Measurements from ENCODE around the gene FOXO4.
"Not testable (repeated sequence)": the region's sequence is repeated elsewhere in the genome, so short reads cannot be mapped to it uniquely, and the experiment has no call there.

The FOXO4 gene, protein sequence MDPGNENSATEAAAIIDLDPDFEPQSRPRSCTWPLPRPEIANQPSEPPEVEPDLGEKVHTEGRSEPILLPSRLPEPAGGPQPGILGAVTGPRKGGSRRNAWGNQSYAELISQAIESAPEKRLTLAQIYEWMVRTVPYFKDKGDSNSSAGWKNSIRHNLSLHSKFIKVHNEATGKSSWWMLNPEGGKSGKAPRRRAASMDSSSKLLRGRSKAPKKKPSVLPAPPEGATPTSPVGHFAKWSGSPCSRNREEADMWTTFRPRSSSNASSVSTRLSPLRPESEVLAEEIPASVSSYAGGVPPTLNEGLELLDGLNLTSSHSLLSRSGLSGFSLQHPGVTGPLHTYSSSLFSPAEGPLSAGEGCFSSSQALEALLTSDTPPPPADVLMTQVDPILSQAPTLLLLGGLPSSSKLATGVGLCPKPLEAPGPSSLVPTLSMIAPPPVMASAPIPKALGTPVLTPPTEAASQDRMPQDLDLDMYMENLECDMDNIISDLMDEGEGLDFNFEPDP

GRCh38 chrX:71095555-71095980 lies at the start of gene FOXO4:
Gene FOXO4 (plus strand): TSS chrX:71095851. CDS start chrX:71096529, 678 bp downstream.
- peak; percentile 94 for DNase-seq (ENCODE audit: low spot score)

- not testable (repeated sequence) for DNase-seq (ENCODE audit: low spot score)
Measured at GRCh38 chrX:71047891-71048290, 47.8 kb upstream of the FOXO4 start.

GRCh38 chrX:71052721-71053120 lies 42.9 kb upstream of the FOXO4 start:
- DNase-seq (ENCODE audit: low spot score) = no peak

- DNase-seq (ENCODE audit: low spot score) = no peak
Measured at GRCh38 chrX:71053217-71053621, 42.4 kb upstream of the FOXO4 start.

- peak; percentile 15 for DNase-seq (ENCODE audit: low spot score)
Measured at GRCh38 chrX:71056867-71057266, 38.8 kb upstream of the FOXO4 start.

- no peak for DNase-seq (ENCODE audit: low spot score)
Measured at GRCh38 chrX:71057848-71058530, 37.7 kb upstream of the FOXO4 start.

DNA sequence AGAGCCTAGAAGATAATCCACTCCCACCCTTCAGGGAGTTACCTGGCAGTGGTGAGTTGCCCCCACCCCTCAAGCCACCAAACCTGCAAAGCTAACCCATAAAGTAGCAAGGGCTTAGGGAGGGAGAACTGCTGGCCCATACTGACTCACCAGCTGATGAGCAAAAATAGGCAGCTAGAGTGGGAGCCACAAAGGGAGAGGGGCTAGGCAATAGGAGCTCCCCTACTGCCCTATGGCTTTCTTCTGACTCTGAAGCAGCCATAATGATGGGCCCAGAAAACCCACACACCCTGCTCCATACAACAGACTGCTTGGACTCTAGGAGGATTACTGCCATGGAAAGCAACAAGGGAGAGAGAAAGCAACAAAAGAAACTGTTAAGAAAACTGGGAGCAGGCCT lies 35.5 kb upstream of the FOXO4 start:
- DNase-seq (ENCODE audit: low spot score) = no peak

DNA sequence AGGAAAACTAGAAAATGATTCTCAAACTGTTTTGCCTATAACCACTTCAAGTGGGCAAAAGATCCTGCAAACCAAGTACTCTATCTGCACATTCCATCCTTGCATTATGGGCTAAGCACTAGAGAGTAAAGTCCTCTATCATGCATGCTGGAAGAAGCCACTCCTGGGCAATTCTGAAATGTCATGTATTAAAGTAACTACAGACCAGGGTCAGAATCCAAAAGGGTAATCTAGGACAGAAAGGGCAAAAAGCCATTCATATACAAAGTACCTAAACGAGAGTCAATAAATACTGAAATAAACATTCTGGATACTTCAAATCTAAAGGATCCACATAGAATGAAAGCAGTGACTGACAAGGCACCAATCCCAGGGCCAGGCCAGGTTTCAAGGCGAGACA lies 28.6 kb upstream of the FOXO4 start:
- no peak for DNase-seq (ENCODE audit: low spot score)

- DNase-seq (ENCODE audit: low spot score) = no peak
Measured at GRCh38 chrX:71067712-71068043, 28.0 kb upstream of the FOXO4 start.

- DNase-seq (ENCODE audit: low spot score) = peak; percentile 95
Measured at GRCh38 chrX:71068044-71068918, 27.4 kb upstream of the FOXO4 start, which contains the start of gene SNX12. Gene SNX12 (minus strand): TSS chrX:71068334. CDS start chrX:71068306, 28 bp downstream.

GRCh38 chrX:71070531-71070930 lies 25.1 kb upstream of the FOXO4 start:
- no peak for DNase-seq (ENCODE audit: low spot score)

DNA sequence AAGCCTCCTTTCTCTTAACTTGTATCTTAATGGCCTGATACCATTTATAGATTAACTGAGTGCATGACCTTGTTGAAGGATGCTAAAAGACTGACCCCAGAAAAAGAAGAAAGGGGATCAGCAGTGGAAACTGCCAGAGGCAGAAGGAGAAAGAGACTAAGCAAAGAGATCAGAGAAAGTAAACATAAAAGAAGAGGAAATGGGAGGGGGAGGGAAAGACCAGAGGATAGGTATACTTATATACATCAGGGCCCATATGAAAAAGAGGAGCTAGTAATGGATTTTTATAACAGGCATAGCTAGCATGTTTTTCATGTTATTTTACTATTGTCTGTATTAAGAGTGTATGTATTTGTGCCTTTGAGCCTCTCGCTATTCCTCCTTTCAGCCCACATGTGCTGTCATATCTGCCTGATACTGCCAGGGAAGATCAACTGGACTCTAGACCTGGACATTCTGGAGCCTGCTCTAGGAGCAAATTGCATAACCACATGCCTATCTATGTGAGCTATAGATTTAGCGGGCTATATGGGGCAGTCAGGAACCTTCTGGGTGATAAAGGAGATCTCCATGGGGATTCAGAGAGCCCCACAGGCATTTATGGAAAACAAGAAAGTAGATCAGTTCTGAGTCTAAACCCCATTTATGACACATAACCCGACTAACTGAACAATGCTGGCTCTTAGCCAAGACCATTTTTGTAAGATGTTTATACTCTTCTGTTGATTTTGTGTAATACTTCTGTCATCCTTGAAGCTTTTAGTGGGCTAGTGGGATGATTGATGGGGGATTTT lies 14.1 kb upstream of the FOXO4 start:
- no peak for DNase-seq (ENCODE audit: low spot score)

DNA sequence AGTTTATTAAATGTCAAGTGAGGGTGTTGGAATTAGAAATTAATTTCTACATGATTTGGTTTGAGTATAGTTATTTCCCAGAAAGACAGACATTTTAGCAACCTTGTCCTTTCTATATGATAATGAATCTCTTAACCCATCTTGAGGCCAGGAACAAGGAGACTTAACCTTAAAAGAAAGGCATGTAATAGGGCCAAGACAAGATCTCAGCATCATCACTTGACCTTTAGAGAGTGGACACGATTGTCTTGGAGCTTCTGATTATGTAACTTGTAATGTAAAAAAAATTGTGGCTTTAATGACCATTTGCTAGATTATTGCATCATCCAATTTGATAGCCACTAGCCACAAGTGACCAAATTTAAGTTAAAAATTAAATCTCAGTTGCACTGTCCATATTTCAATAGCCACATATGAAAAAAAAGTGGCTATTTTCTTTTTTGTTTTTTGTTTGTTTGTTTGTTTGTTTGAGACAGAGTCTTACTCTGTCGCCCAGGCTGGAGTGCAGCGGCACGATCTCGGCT lies 13.5 kb upstream of the FOXO4 start:
- no peak for DNase-seq (ENCODE audit: low spot score)

DNA sequence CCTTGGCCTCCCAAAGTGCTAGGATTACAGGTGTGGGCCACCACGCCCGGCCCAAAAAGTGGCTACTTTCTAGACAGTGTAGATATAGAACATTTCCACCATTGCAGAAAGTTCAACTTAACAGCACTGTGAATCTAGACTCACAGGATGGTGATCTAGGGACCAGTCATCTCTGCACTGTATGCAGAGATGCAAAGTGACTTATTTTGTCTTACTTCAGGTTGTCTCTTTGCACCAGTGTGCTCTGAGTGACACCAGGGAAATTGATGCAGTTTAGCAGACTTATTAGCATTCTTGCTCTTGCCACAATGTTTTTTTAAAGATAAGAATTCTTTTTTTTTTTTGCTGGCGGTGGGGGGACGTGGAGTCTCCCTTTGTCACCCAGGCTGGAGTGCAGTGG lies 12.8 kb upstream of the FOXO4 start:
- DNase-seq (ENCODE audit: low spot score) = no peak

DNA sequence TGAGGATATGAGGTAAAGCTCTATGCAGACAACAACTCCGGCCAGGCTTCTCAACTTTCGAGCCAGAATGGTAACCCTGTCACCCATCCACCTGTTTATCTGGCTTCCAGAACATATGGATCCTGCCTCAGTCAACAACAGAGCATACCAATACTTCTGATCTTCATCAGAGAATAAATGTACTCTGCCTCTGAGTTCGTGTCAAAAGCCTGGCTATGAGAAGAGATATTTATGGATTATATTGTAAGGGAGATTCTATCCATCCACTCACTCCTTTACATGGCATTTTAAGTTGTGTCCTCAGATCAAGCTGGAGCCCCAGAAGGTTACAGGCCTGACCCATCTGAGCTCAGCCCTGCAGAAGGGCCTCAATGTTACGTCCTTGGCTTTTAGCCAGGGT lies 9.8 kb upstream of the FOXO4 start:
- no peak for DNase-seq (ENCODE audit: low spot score)

- DNase-seq (ENCODE audit: low spot score) = no peak
Measured at GRCh38 chrX:71091263-71091662, 4.4 kb upstream of the FOXO4 start.

DNA sequence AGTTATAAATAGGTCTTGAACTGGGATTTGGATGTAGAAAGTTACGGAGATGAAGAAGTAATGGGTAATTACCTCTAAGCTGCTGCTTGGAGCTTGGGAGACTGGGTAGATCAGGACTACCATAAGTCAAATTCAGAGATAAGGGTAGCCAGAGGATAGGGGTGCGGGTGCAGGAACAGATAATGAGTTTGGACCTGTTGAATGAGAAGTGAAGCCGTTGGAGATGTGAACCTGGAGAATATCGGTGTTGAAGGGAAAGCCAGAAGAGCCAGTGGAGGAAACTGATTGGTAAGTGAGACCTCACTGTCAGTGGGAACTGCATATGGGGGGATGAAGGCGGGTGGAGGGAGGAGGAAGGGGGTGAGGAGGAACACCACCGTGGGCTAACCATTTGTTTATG lies 618 bp upstream of the FOXO4 start:
- DNase-seq (ENCODE audit: low spot score) = no peak

DNA sequence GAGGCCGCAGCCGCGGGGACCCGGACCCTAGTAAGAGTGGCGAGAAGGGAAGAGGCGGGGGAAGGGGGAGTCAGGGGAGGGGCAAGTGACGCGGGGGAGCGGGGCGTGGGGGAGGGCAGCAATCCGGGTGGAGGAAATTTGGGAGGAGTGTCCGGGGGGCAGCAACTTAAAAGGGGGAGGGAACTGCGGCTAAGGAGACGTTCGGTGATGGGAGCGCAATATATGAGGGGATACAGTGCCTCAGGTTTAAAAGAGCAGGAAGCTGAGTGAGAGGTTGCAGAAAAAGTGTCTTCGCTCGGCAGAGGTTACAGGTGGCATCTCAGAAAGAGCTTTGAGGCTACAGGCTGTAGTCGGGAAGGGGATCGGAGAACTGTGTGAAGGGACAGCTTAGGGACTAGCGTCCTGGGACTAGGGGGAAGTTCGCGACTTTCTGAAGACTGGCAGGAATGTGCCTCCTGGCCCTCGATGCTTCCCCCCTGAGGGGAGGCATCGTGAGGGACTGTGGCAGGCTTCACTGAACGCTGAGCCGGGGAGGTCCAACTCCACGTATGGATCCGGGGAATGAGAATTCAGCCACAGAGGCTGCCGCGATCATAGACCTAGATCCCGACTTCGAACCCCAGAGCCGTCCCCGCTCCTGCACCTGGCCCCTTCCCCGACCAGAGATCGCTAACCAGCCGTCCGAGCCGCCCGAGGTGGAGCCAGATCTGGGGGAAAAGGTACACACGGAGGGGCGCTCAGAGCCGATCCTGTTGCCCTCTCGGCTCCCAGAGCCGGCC lies 519 bp downstream of the FOXO4 start:
- no peak for DNase-seq (ENCODE audit: low spot score)

- DNase-seq (ENCODE audit: low spot score) = no peak
Measured at GRCh38 chrX:71096760-71097032, 1.0 kb downstream of the FOXO4 start.

DNA sequence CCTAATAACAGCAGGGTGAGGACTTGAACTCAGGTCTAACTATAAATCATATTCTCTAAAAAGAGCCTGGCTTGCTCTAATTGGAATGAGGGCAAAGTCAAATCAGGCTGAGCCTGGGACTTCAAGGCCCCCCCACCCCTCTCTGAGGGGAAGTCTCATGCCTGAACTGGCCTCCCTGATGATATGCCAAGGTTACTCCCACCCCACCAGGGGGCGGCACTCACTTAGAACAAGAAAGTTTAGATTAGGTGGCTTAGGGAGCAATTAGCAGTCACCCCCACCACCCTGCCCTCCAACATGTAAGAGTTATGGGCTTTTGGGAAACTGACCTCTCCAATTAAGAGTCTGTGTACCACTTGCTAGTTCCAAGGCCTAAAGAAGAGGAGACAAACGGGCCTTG lies 2.7 kb downstream of the FOXO4 start:
- peak; percentile 37 for DNase-seq (ENCODE audit: low spot score)
